Activated CD8-positive, alpha-beta memory T cell treated with anti-CD3 and anti-CD28 coated beads for 1 hour (primary cell): ENCODE results near the gene SLX9.

Source experiments
- DNase-seq, 2 donors: peaks; one replicate each; pipeline ENCODE4 v3.0.0-alpha.2; 2020; ENCODE audit warnings: low read depth in 1 of 2; ENCODE audit errors: extremely low read depth in 1 of 2

SLX9 gene

GRCh38 chr21:44943686-44944550 is 4.1 kb downstream of the SLX9 start:
- no peak for DNase-seq

- DNase-seq = no peak
Measured at GRCh38 chr21:44944596-44944995, 4.8 kb downstream of the SLX9 start.

DNA sequence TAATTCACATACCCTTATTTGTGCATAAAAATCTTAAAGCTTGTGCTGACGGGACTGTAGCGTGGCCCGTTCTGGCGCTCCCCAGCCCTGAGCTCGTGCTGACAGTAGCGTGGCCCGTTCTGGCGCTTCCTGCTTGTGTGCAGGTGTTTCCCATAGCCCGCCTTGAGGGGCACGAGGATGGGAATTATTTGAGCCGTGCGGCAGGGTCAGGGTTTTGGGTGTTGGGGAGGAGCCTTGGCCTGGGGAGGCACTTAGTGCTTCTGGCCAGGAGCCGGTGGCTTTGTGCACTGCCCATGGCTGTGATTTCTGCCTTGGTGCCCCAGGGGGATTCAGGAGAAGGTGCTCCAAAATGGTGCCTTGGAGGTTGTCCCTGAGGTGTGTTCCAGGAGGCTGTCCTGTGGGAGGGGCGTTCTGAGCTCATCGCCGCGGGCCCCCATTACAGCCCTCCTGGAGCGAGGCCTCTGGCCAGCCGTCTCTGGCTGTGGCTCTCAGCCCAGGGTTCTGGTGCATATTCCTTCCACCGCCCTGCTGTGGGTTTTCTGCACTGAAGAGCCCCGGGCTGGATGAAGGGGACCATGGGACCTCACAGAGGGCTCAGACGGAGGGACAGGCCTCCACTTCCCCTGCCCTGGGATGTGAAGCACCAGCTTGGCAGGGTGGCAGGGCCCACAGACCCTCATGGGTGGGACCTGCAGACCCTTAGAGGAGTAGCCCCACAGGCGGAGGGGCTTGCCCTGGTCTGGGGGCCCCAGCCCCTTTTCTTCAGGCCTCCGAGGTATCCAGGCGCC is 6.6 kb downstream of the SLX9 start:
- no peak for DNase-seq

DNA sequence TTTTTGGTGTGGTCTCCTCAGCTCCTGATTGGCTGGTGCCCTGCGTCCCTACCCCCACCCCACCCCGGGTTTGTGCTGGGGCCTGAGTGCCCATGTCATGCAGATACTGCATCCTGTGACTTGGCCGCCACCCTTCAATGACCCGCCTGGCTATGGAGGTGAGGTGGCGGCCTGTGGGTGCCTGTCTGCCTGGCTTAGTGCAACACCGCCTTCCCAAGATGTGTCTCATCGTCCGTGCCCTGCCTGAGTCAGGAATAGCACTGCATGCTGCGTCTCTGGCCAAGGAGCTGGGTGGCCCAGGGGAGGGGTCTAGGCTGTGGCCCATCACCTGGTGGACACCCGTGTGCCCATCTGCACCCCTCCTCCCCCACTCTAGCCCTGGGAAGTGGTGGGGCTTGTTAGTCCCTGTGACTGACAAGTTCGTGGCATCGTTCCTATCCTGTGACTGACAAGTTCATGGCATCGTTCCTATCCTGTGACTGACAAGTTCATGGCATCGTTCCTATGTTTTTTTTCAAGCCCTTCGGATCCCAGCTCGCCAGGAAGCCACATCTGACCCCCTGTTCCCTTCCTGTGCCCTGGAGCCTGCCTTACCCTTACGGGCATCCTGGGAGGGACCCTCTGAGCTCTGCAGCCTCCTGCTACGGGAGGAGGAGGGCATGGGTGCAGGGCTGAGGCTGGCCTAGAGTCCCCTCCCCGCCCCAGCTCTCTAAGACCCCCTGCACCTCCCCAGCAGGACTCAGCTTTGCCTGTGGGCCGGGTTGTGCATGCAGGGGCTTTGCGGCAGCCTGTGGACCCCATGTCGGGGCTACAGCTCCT is 7.5 kb downstream of the SLX9 start:
- DNase-seq = no peak

- no peak for DNase-seq
Measured at GRCh38 chr21:44947930-44948331, 8.1 kb downstream of the SLX9 start.

GRCh38 chr21:44948426-44949120 is 8.7 kb downstream of the SLX9 start:
- no peak for DNase-seq

DNA sequence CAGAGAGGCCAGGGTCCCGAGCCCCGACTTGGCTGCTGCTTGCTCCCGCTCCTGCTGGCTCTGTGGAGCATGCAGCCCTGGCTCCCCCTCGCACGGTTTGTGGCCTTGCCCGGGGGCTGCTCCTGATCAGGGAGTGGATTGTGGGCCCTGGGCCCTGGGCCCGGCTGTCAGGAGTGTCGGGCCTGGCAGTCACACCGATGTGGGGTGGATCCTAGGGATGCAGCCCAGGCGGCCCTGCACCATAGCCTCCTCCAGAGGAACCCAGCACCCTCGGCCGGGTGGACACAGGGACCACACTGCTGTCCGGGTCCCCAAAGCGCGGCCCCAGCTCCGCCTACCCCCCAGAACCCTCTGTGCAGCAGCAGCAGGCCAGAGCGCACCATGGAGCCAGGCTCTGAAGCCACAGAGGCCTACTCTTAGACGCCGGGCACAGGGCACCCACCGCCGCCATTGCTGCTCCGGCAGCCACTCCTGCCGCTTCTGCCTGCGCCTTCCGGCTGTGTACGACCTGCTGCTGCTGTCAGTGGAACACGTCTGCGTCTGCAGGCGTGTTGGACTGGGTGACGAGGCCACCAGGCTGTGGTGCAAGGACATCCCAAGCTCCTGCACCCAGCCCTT is 9.4 kb downstream of the SLX9 start:
- DNase-seq = no peak

DNA sequence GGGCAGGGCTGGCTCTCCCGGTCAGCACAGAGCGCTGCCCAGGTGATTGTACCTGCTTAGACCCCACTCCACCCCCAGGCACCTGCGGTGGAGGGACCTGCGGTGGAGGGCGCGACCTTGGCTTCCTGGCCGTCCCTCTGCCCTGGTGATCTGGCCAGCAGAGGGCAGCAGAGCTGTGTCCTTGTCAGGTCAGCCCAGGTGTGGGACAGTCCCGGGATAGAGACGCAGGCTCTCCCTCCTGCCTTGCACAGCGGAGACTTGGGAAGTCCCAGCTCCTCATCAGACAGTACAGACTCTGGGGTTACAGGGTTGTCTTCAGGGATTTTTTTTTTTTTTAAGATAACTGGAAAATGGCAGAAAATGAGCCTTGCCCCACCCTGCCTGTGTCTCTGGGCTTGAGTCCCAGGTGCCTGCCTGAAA is 10.0 kb downstream of the SLX9 start:
- peak; percentile 60 to 81 for DNase-seq

GRCh38 chr21:44950351-44950750 is 10.5 kb downstream of the SLX9 start:
- no peak for DNase-seq

GRCh38 chr21:44951186-44951915 is 11.5 kb downstream of the SLX9 start:
- no peak for DNase-seq

- DNase-seq = no peak
Measured at GRCh38 chr21:44952116-44952928, 12.5 kb downstream of the SLX9 start.

DNA sequence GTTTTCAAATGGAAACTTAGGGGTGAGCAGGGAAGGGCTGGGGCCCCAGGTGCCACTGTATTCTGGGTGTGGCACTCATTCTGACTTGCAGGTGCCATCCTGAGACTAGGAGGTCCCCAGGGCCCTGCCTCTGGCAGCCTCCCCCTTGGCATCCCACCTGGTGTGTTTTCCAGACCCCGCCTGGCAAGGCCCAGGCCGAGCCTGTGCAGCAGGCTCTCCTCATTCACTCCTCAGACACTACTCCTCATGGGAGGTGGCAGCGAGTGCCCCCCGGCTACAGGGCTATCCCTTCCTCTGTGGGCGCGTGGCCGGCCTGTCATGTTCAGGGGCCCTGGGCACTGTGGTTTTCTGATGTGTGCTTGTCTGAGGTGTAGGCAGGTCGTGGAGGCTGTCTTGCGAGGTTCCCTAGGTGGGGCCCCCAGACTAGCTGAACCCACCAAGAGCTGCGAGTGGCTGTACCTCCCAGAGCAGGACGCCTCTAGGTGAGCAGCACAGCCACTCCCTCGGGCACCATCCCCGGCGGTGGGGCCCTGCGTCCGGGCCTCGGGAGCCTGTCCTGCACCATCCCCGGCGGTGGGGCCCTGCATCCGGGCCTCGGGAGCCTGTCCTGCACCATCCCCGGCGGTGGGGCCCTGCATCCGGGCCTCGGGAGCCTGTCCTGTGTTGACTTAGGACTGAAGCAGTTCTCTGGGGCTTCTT is 13.2 kb downstream of the SLX9 start:
- DNase-seq = no peak

GRCh38 chr21:44953628-44954021 is 13.8 kb downstream of the SLX9 start:
- DNase-seq = no peak

GRCh38 chr21:44954281-44954771 is 14.5 kb downstream of the SLX9 start:
- no peak for DNase-seq

DNA sequence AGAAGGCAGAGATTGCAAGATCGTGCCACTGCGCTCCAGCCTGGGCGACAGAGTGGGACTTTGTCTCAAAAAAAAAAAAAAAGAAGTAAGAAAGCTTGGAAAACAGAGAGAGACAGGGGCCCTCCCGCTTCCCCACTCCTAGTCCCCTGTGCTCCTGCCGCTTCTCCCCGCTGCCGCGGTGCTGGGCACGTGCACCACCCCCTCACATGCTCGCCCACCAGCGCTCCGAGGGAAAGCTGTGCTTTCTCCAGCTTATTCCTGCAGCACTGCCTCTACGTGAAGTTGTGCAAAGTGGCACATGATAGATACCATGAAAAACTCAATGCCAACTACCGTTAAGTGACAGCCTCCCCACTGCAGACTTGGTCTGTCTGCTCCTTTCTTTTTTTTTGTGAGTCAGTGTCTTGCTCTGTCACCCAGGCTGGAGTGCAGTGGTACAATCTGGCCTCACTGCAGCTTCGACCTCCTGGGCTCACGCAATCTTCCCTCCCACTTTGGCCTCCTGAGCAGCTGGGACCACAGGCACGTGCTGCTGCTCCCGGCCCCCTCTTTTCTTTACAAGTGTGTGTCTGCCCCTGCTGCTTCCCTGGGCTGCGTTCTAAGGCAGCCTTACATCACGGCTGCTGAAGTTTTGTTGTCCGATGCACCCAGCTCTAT is 15.4 kb downstream of the SLX9 start:
- DNase-seq = no peak

DNA sequence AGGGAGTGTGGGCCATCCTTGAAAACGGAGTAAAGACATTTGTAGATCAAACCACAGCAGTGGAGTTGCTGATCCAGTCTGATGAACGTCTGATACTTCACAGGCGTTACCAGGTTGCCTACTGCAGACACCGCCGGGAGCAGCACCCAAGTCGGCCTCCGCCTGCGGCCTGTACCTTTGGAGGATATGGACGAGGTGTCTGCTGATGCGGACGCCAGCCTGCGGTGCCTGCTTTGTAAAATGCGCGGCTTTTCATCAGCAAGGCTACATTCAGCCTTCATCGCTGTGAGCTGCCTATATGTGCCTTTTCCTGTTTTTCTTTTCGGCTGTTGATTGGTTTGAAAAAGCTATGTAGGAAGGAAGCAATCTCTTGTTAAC is 16.0 kb downstream of the SLX9 start:
- no peak for DNase-seq

GRCh38 chr21:44956356-44957046 is 16.7 kb downstream of the SLX9 start:
- no peak for DNase-seq
